HG03460 (cell line): ENCODE measurements around the gene PSKH1.
"Not testable (repeated sequence)": the region's sequence is repeated elsewhere in the genome, so short reads cannot be mapped to it uniquely, and the experiment has no call there.

ENCODE experiments used
- ATAC-seq: cut with Tn5 transposase; IDR thresholded peaks from one replicate; pipeline ENCODE4 v1.9.1; 2021; ENCODE audit not compliant: unreplicated experiment

Gene PSKH1

DNA sequence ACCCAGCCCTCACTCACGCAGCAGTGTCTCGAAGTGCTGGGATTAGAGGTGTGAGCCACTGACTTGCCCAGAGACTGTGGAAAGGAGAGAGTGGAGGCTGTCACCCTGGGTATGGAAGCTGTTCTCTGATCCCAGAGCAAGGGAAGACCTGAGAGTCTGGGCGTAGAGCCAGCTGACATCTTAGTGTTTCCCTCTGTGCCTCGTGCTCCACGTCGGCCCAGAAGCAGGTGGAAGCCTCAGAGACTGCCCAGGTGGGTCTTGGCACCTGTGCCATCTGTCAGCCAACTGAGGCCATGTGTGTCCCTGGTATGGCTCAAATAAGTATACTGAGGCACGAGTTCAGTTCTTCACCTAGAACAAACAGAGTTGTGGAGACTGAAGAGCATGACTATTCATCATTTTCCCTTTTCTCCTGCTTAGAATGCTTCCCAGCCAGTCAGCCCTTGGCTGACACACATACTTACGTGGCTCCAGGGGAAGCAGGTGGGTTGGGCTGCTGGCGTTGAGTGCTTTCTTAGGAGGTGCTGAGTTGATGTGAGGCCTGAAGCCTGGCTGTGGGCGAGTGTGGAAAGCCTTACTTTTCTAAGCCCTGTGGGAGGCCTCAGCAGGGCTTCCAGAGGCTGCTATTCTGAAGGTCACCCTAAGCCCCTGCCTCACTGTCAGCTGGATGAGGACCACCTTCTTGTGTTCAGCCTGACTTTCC lies 30.5 kb downstream of the PSKH1 start:
- ATAC-seq = no peak

DNA sequence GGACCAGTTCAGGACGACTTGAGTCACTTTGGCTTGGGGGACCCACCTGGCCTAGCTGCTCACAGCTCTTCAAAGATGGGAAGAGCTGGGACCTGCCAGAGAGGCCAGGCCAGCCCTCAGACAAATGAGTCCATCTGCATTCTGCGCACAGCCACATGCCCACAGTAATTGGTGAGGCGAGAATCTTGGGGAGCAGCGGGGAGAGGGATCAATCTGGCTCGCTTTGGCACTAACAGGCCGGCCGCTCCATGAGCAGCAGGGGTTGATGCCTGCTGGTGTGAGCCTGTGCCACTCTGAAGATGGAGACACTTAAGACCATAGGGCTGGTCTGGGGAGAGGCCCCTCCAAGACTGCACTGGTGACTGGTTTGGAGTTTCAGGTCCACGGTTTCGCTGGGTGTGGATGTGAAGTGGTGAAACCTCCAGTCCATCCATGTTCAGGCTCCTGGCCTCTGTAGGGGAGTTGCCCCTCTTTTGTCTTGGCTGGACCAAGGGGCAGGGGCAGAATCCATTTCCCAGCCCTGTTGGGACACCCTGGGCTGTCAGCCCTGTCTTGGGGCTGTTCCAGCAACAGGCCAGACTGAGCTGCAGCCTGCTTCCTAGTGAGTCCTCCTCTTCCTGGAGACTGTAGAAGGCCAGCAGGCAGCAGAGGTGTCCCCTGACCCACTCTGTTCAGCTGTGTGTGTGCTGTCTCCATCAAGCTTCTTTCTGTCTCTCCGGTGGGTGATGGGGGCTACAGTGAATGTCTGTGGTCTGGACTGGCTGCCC lies 31.3 kb downstream of the PSKH1 start:
- ATAC-seq = no peak

- ATAC-seq = no peak
These were observed 33.2 kb downstream of the PSKH1 start for GRCh38 chr16:67926181-67926750.

DNA sequence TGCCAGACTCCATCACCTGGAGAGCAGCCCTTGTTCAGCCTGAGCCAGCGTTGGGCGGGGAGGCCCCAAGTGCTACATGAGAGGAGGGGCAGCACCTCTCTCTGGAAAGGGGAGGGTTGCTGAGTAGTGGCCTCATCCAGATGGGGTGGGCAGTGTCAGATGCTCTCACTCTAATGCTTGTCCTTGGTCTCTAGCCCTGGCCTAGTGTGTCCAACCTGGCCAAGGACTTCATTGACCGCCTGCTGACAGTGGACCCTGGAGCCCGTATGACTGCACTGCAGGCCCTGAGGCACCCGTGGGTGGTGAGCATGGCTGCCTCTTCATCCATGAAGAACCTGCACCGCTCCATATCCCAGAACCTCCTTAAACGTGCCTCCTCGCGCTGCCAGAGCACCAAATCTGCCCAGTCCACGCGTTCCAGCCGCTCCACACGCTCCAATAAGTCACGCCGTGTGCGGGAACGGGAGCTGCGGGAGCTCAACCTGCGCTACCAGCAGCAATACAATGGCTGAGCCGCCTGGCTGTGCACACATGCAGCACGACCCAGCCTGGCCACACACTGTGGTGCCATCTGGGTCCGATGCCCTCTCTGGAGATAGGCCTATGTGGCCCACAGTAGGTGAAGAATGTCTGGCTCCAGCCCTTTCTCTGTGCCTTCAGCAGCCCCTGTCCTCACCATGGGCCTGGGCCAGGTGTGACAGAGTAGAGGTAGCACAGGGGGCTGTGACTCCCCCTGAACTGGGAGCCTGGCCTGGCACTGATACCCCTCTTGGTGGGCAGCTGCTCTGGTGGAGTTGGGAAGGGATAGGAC lies 34.3 kb downstream of the PSKH1 start:
- ATAC-seq = no peak

DNA sequence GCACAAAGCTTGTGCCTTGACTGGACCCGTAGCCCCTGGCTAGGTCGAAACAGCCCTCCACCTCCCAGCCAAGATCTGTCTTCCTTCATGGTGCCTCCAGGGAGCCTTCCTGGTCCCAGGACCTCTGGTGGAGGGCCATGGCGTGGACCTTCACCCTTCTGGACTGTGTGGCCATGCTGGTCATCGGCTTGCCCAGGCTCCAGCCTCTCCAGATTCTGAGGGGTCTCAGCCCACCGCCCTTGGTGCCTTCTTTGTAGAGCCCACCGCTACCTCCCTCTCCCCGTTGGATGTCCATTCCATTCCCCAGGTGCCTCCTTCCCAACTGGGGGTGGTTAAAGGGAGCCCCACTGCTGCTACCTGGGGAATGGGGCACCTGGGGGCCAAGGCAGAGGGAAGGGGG lies 35.1 kb downstream of the PSKH1 start:
- ATAC-seq = no peak

DNA sequence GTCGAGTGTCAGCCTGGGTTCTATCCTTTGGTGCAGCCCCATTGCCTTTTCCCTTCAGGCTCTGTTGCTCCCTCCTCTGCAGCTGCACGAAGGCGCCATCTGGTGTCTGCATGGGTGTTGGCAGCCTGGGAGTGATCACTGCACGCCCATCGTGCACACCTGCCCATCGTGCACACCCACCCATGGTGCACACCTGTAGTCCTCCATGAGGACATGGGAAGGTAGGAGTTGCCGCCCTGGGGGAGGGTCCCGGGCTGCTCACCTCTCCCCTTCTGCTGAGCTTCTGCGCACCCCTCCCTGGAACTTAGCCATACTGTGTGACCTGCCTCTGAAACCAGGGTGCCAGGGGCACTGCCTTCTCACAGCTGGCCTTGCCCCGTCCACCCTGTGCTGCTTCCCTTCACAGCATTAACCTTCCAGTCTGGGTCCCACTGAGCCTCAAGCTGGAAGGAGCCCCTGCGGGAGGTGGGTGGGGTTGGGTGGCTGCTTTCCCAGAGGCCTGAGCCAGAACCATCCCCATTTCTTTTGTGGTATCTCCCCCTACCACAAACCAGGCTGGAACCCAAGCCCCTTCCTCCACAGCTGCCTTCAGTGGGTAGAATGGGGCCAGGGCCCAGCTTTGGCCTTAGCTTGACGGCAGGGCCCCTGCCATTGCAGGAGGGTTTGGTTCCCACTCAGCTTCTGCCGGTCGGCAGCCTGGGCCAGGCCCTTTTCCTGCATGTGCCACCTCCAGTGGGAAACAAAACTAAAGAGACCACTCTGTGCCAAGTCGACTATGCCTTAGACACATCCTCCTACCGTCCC lies 35.7 kb downstream of the PSKH1 start:
- no peak for ATAC-seq

DNA sequence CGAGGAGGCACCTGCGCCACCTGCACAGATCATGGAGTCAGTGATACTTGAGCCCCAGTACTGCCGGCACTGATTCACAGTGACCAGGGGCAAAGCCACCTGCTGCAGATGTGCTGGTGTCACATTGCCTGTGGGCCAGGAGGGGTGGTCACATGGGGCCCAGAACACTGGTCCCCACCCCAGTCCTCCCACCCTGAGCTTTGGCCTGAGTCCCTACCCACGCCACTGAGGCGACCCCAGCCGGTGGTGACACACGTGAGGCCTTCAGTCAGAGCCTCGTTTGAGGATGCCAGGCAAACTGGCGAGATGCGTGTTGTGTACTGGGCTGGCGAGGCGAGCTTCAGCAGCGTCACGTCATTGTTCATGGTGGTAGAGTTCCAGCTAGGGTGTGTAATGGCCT lies 37.1 kb downstream of the PSKH1 start:
- no peak for ATAC-seq

- ATAC-seq = no peak
These were observed 37.7 kb downstream of the PSKH1 start for GRCh38 chr16:67930678-67931211.

DNA sequence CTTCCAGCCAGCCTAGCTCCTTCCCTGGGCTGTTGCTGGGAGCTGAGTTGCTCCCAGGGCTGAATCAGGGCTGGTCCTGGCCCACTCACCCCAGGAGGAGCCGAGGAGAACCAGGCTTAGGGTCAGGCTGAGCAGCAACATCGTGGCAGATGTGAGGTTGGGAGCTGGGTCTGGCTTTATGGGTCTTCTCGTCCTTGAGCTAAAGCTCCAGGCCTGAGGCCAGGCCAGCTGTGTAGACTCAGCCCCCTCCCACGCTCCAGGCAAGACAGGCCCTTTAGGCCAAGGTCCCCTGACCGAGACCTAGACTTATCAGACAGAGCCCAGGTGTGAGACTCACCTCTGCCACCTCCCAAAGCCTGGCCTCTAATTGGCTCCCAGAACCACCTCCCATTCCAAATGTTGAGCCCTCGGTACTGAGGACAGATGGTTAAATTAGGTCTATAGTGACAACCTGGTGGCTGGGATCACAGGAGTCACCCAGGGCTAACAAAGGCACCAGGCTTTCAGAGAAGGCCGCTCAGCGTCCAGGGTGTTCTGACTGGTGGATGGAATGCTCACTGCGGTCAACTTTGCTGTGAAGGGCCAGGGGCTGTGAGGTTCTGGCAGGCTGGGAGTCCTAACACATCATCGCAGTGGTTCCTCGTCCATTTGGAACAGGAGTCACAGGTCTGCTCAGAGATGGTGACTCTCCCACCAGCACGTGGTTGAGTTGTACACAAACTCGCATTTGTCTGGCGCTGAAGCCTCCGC lies 38.8 kb downstream of the PSKH1 start, which contains the start of gene CTRL:
Gene CTRL, minus strand, starts transcription at position 151 of the 750 bp plus-strand sequence. Its CDS starts 10 bp downstream, at position 141.
- ATAC-seq = no peak

DNA sequence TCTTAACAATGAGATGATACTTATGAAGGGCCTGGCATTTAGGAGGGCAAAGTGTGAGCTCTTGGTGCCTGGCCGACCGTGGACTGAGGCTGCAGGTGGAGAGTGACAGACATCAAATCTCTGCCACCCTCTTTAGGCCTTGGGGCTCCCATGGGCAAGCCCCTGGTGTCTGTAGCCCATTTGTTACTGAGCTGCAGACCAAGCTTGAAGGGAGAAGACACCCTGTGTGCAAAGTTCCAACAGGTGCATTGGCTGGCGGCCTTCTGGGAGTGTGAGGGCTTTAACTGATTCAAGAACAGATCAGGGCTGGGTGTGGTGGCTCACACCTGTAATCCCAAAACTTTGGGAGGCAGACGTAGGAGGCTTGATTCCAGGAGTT lies 39.4 kb downstream of the PSKH1 start:
- no peak for ATAC-seq

GRCh38 chr16:67933805-67934204 lies 40.8 kb downstream of the PSKH1 start:
- ATAC-seq = no peak

- ATAC-seq = no peak
These were observed 41.4 kb downstream of the PSKH1 start for GRCh38 chr16:67934306-67935100.

DNA sequence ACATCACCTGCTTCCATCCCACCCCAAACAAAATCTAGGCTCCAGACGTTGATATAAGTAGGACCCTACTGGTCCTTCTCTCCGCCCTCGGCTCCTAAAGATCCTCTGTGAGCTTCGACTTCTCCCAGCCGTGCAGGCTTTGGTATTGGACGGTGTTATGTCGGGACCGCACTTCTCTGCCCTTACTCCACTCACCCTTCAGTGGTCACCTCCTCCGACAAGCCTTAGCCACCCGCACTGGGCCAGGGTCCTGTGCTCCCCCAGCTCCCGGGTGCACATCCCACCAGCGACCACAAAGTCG lies 42.0 kb downstream of the PSKH1 start:
- no peak for ATAC-seq

- peak; percentile 86 for ATAC-seq
These were observed 42.5 kb downstream of the PSKH1 start for GRCh38 chr16:67935402-67936123.

GRCh38 chr16:67936124-67936879 lies 43.2 kb downstream of the PSKH1 start, which contains the start of gene PSMB10:
Gene PSMB10 (minus strand): TSS chr16:67936850. CDS start chr16:67936749, 101 bp downstream.
- peak; percentile 2 for ATAC-seq

DNA sequence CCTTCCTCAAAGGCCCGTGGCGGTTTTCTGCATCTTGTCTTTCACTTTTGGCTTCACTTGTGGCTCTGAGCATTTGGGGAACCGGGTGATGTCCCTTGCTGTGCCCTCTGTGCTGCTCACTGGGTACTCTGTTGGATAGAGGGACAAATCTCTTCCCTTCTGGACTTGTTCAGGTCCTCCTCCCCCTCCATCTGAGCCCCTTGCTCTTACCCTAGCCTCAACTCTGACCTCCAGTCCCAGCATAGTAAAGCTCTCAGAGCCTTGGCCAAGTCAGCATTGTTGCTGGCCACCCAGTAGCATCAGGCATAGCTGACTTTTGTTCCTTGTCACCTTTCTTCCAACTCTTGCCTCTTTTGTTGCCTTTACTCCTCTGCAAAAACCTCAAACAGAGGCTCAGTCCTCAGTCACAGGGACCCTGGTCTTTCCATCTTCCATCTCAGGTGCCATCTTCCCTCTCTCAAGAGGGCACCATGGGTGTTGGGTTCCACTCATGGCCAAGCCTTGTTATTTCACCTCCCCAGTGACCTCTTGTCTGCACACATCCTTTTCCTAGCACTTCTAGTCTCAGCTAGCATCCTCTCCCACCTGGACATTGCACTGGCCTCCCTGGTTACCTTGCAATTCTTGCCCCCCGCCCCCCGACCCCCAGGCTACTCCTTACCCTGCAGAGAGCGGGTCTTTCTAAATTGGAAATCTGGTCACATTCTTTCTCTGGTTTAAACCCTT lies 44.0 kb downstream of the PSKH1 start:
- ATAC-seq = peak; percentile 52

DNA sequence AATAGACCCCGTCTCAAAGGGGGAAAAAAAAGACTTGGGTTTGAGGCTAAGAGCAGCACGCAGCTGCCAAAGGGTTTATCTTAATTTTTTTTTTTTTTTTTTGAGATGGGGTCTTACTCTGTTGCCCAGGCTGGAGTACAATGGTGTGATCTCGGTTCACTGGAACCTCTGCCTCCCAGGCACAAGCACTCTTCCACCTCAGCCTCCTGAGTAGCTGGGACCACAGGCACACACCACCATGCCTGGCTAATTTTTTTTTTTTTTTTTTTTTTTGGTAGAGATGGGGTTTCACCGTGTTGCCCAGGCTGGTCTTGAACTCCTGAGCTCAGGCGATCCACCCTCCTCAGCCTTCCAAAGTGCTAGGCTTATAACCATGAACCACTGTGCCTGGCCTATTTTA lies 44.7 kb downstream of the PSKH1 start:
- ATAC-seq = not testable (repeated sequence)
